Peyer's patch (tissue), 4 donors: ENCODE data around the gene FUT9.

Experiments
- POLR2A ChIP-seq, 2 donors: fragments of 450-650 bp; IDR thresholded peaks; one replicate each; pipeline ENCODE4 v1.5.1; 2017; ENCODE audit warnings: antibody characterized with exemption in 2 of 2, mild to moderate bottlenecking in 2 of 2, moderate library complexity in 2 of 2
- TF ChIP-seq, protein P1 (sequence below), 6 experiments: fragments of 450-650 bp in 4 of 6; fragments of 200-600 bp in 2 of 6; sonication (generic) in 1 of 6; IDR thresholded peaks; one replicate each; pipeline ENCODE4 v1.5.1; 2017 to 2019; ENCODE audit warnings: antibody characterized with exemption in 6 of 6, mild to moderate bottlenecking in 3 of 6, moderate library complexity in 1 of 6

DNA sequence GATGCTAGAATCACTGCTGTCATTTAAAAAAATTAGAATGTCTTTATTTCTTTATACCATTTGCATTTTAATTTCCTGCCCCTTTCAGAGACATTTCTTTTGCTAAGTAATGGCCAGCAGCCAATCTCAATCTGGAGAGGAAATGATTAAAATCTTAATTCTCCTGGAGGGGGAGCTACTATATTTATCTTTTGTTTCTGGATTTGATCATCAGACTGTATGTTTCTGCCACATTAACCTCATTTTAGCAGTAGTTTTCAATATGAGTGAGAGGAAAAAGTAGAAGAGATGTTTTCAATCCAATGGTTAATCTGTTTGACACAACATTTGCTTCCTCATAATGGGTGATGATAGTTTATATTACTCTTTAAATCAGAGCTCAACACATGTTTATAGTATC, 138.0 kb downstream of the FUT9 start:
- TF ChIP-seq, protein P1, sequence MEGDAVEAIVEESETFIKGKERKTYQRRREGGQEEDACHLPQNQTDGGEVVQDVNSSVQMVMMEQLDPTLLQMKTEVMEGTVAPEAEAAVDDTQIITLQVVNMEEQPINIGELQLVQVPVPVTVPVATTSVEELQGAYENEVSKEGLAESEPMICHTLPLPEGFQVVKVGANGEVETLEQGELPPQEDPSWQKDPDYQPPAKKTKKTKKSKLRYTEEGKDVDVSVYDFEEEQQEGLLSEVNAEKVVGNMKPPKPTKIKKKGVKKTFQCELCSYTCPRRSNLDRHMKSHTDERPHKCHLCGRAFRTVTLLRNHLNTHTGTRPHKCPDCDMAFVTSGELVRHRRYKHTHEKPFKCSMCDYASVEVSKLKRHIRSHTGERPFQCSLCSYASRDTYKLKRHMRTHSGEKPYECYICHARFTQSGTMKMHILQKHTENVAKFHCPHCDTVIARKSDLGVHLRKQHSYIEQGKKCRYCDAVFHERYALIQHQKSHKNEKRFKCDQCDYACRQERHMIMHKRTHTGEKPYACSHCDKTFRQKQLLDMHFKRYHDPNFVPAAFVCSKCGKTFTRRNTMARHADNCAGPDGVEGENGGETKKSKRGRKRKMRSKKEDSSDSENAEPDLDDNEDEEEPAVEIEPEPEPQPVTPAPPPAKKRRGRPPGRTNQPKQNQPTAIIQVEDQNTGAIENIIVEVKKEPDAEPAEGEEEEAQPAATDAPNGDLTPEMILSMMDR (IDR thresholded peaks at IDR 0.05), result no peak
- no peak for TF ChIP-seq POLR2A (IDR thresholded peaks at IDR 0.05)
